ENCODE data around the gene SORL1. TPM values are rescaled to one million over a fixed set of nuclear protein-coding genes. Genes with fewer than 3 reads are reported as not detected.

Gene SORL1
- total RNA-seq, 1 experiment from 2014 or later, result 68.3 TPM

DNA sequence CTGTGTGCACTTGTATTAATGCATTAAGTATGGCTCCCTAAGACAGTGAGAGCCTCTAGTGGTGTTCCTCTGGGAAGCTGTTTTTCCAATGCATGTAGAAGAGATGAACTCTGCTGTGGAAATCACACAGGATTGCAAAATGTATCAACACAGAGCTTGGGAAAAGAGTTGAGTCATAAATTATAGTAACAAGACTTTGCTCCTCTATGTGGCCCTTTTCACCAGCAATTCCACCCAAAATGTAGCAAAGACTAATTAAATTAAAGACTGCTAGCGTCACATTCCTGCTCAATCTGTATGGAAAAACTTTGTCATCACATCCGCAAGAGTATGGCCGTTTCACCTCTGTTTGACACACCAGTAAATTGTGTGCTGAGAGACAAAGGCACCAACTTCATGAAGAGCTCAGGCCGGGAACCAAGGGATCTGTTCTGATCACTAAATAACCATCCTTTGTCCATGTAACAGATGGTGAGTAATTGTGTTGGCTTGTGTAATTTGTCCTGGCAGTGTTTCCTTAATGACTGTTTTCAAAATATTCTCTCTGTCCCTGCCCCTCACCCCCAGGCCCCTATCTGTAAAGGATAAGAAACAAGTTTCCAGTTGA is 209.9 kb downstream of the SORL1 start:
- no peak overlapping the region for H3K56ac ChIP-seq (ENCODE audit: insufficient read length, low read depth, low read length)
- Mint-ChIP-seq H3K27me3 (ENCODE audit: low read depth) (no peaks in the 10 kb centered on the region), H3K27ac (no peak overlapping the region), H3K4me1 (no peaks in the 10 kb centered on the region), H3K4me3 (no peak overlapping the region), H3K36me3 (ENCODE audit: insufficient read depth in 1 of 3, low read depth in 3 of 3) (peaks cover 7 to 21% (median 9%) of the 10 kb centered on the region in 3 experiments; a peak in 6 of 7 replicates), H3K9me3 (peaks cover 8 to 10% of the 10 kb centered on the region in 2 experiments)
- no peak for DNase-seq
- H2BK5ac ChIP-seq (ENCODE audit: insufficient read length, low read length), result no peak overlapping the region
- no peak overlapping the region for H3K23ac ChIP-seq (ENCODE audit: insufficient read length, low read depth, low read length)
- no peaks in the 10 kb centered on the region for H3K23me2 ChIP-seq (ENCODE audit: insufficient read length, low read depth, low read length, poor library complexity, severe bottlenecking)
- no peaks in the 10 kb centered on the region for H3K27me3 ChIP-seq (ENCODE audit: insufficient read depth, low read length)
- H3K27ac ChIP-seq (ENCODE audit: insufficient read length, low read depth, low read length), result no peak overlapping the region
- H3K4ac ChIP-seq (ENCODE audit: low read depth, low read length), result no peak overlapping the region
- no peaks in the 10 kb centered on the region for H3K79me2 ChIP-seq (ENCODE audit: insufficient read depth, low read length)
- H3K18ac ChIP-seq (ENCODE audit: insufficient read length, low read depth, low read length), result no peak overlapping the region
- H3K14ac ChIP-seq (ENCODE audit: insufficient read depth, low read length), result no peak overlapping the region
- no peak overlapping the region for H2BK15ac ChIP-seq (ENCODE audit: low read depth, low read length)
- H3K79me1 ChIP-seq (ENCODE audit: insufficient read depth, low read depth, low read length, poor library complexity, severe bottlenecking), result no peaks in the 10 kb centered on the region
- H4K91ac ChIP-seq (ENCODE audit: insufficient read length, low read depth, low read length), result no peak overlapping the region
- H4K5ac ChIP-seq (ENCODE audit: insufficient read length, low read depth, low read length), result no peak overlapping the region
- H2AFZ ChIP-seq (ENCODE audit: low read length), result no peak overlapping the region
- H3T11ph ChIP-seq (ENCODE audit: low read length), result no peak overlapping the region
- no peaks in the 10 kb centered on the region for H3K9me3 ChIP-seq (ENCODE audit: control insufficient read depth, low read depth, low read length)
- no peak overlapping the region for H2BK20ac ChIP-seq (ENCODE audit: low read depth, low read length, poor library complexity, severe bottlenecking)
- H4K20me1 ChIP-seq (ENCODE audit: control insufficient read depth, insufficient read depth, insufficient read length), result no peaks in the 10 kb centered on the region
- H4K8ac ChIP-seq (replicated peaks; ENCODE audit: insufficient read length, low read depth, low read length), result no peak overlapping the region
- no peak overlapping the region for H2BK12ac ChIP-seq (ENCODE audit: insufficient read length, low read depth, low read length)
- no peaks in the 10 kb centered on the region for H3K4me1 ChIP-seq (ENCODE audit: insufficient read depth, low read length)
- H3K4me2 ChIP-seq (ENCODE audit: insufficient read depth, insufficient read length, low read length), result no peak overlapping the region
- no CpG with 5 or more reads among the region's 4 CpGs for WGBS (ENCODE audit: extremely low coverage, insufficient read length, low lambda C conversion rate)
- no peak overlapping the region for H3K9ac ChIP-seq (ENCODE audit: extremely low read depth, insufficient read length, low read length)
- H2AK5ac ChIP-seq (ENCODE audit: insufficient read length, low read length), result no peak overlapping the region
- H2BK120ac ChIP-seq (ENCODE audit: low read depth, low read length, poor library complexity, severe bottlenecking), result no peak overlapping the region
- TF ChIP-seq CTCF (conservative IDR thresholded peaks at IDR 0.05), result no peak

All from H9 (cell line).